Measurements from ENCODE around the gene YWHAH.

YWHAH gene

GRCh38 chr22:32005453-32005852 lies 61.1 kb downstream of the YWHAH start:
- ChIA-PET CTCF (interaction anchor here (2.3 kb wide), 1 partner anchor 28 kb away, joined by 5 read pairs; no protein-coding TSS in a partner anchor), POLR2A (interaction anchor here (0.6 kb wide), 1 partner anchor 16 kb away, joined by 4 read pairs; no protein-coding TSS in a partner anchor)
- Histone ChIP-seq H3K9me3 (ENCODE audit: control insufficient read depth, insufficient read depth, low read depth, low read length) (no peaks in the 10 kb centered on the region), H3K27ac (ENCODE audit: extremely low read depth, low read depth, low read length) (no peak overlapping the region), H3K4me1 (ENCODE audit: control insufficient read depth, insufficient read depth, low read length) (no peaks in the 10 kb centered on the region), H3K4me3 (ENCODE audit: low read depth, low read length) (no peak overlapping the region), H3K36me3 (ENCODE audit: control insufficient read depth in 2 of 2, insufficient read depth in 1 of 2, low read length in 2 of 2) (no peaks in the 10 kb centered on the region)
- no peak for TF ChIP-seq ZNF324 (tag by site-specific recombination; IDR thresholded peaks at IDR 0.05)
- TF ChIP-seq ZNF513 (tag by site-specific recombination; IDR thresholded peaks at IDR 0.05), result no peak
- TF ChIP-seq AEBP2 (tag by site-specific recombination; IDR thresholded peaks at IDR 0.05; ENCODE audit: borderline replicate concordance), result no peak
- peak; percentile 79 for TF ChIP-seq ZBTB48 (tag by site-specific recombination; IDR thresholded peaks at IDR 0.05)

Data from HEK293 (cell line).